Stimulated activated naive CD4-positive, alpha-beta T cell (primary cell): ENCODE measurements around the gene LCP1.

ENCODE experiments used
- DNase-seq, 6 experiments: peaks; one replicate each; lab custom pipeline; 2025; lab: John Stamatoyannopoulos, UW

Gene LCP1

GRCh38 chr13:46101002-46101401 is 81.0 kb downstream of the LCP1 start:
- no peak for DNase-seq

GRCh38 chr13:46100191-46100815 is 81.7 kb downstream of the LCP1 start:
- DNase-seq, result no peak

GRCh38 chr13:46097663-46098062 is 84.3 kb downstream of the LCP1 start:
- DNase-seq, result no peak

DNA sequence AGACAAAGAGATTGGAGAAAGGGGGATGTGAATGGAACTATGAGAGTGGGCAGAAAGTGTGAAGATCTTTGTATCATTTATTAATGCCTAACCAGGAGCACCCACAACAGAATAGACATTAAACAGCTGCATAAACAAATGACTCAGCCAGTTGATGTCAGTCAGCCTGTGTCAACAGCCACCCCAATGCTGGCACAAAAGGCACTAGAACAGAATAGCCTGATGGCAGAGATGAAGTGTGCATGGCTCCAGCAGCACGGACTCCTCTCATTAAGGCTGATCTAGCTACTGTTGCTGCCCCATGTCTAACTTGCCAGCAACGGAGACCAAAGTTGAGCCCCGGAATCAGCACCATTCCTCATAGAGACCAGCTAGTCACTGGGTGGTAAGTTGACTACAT is 85.0 kb downstream of the LCP1 start:
- DNase-seq, result no peak

GRCh38 chr13:46094478-46094877 is 87.5 kb downstream of the LCP1 start:
- DNase-seq, result no peak

DNA sequence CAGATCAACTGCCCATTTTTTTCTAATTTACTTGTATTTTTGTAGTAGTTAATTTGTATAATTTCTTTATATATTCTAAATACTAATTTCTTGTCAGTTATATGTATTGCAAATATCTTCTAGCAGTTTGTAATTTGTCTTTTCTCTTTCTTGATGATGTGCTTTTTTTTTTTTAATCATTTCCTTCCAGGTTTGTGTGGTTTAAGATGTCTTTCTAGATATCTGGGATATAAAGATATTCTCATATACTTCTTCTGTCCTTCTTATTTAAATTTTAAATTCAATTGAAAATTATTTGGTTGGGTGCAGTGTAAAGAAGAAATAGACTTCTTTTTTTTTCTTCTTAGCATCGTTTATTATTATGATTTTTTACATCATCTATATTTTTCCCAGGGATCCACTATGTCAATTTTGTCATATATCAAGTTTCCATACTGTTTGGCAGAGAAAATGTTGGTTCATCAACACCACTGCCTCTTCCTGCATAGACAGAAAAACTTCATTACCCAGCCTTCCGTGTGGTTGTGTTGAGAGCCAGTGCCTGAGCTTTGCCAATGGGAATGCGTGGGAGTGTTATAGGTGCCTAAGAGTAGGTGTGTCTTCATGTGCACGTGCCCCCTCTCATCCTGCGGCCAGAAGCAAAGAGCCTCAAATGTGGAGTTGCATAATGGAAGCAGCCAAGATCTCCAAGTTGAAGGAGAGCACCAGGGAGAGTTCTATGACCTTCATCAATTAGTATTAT is 93.0 kb downstream of the LCP1 start:
- no peak for DNase-seq

DNA sequence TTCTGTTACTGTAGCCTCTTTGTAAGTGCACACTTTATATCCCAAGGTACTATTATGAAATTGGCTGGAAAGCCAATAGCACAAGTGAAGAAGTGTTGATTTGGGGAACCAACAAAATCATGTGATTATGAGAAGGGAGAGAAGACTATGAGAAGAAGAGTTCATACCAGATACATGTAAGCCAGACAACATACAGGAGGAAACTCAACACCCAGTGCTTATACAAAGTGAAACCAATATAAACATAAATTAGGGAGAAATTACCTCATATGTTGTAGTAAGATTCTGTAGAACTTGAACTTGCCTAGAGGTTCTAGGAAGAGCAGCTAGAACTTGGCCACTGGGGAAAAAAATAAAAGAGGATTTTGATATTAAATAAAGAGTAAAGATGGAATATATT is 94.5 kb downstream of the LCP1 start:
- no peak for DNase-seq

- DNase-seq, result no peak
Observed at GRCh38 chr13:46086985-46087384, 95.0 kb downstream of the LCP1 start.

DNA sequence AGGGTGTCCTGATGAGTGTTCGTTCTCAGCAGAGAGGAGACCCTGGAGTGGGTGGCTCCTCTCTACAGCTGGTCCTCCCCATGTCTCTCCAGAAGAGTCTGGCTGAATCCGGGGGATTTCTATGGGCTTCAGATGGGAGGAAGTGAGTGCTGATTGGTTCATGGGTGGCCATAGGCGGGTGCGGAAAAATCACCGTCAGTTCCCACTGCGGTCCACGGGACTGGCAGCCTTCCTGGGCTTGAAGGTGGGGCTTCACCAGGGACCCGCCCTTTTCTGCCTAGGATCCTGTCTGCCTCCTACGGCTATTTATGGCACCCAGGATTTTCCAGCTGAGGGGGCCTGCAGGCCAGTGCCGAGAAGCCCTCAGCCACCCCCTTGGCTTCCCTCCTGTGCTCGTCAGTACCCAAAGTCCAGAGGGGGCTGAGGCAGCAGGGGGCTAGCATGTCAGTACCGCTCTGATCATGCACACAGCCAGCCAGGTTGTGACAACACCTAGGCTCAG is 95.5 kb downstream of the LCP1 start:
- no peak for DNase-seq

DNA sequence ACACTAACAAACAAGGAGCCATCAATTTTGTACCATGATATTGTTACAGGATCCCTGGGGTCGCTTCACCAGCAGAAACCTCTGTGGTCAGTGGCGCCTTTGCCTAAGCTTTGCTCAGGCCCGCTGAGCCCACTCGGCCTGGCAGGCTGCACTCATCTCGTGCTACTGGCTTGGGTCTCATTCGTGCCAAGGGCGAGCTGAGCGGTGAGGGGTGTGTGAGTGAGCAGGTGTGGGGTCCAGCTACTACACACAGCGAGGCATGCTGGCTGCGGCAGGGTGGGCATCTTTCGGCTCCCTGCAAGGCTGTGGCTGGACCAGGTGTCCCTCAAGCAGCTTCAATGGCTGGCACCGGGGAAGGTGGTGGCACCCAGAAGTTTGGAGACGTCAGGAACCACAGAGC is 96.2 kb downstream of the LCP1 start:
- no peak for DNase-seq

DNA sequence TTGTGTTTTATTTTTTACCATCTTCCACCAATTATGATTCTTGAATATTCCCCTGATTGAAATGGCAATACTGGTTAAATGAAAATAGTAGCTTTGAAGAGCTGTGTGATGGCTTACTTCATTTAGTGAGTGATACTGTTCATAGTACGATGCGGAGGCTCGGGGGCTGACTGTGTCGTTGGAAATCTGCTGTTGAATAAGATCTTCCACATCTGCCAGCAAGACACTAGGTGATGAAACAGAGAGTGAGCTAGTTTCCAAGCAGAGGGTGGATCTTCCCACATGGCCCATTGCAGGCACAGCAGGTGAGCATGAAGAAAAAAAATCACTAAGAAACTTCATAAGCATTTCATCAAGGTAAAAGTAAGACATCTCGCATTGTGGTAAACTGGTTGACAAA is 99.7 kb downstream of the LCP1 start:
- no peak for DNase-seq

- DNase-seq, result no peak
Observed at GRCh38 chr13:46079770-46080169, 102.2 kb downstream of the LCP1 start.

DNA sequence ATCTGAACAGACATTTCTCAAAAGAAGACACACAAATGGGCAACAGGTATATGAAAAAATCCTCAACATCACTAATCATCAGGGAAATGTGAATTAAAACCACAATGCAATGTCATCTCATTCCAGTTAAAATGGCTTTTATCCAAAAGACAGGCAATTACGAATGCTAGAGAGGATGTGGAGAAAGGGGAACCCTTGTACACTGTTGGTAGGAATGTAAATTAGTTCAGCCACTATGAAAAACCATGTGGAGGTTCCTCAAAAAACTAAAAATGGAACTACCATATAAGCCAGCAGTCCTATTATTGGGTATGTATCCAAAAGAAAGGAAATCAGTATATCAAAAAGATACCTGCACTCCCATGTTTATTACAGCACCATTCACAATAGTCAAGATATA is 104.7 kb downstream of the LCP1 start:
- DNase-seq, result no peak

- no peak for DNase-seq
Observed at GRCh38 chr13:46076827-46077226, 105.2 kb downstream of the LCP1 start.
